Panc1 (cell line): Measurements from ENCODE around the gene TUBA1B. TPM values are rescaled to one million over a fixed set of nuclear protein-coding genes. Genes with fewer than 3 reads are reported as not detected.
A peak's percentile ranks its signal among the peaks of the same experiment; 100 is the strongest.
"Not testable (repeated sequence)": the region's sequence is repeated elsewhere in the genome, so short reads cannot be mapped to it uniquely, and the experiment has no call there.

Source experiments
- ATAC-seq: fragments of 200-7000 bp; cut with Tn5 transposase; 2 replicates; pipeline ENCODE4 v1.9.1; 2020; ENCODE audit warnings: mild to moderate bottlenecking, moderate library complexity
- BruUV-seq: library from RNA; stranded (reverse); fragments of 400-500 nt; replicated peaks from 2 replicates; lab custom pipeline; 2021; lab: Mats Ljungman, UMichigan
- CTCF ChIA-PET: fragments of 300-600 bp; sonication (Branson Sonifier 250); formaldehyde crosslinking; loops from one replicate; lab custom pipeline; 2022; ENCODE audit warnings: antibody characterized with exemption; lab: Charles Lee
- POLR2A ChIA-PET: fragments of 300-600 bp; sonication (Branson Sonifier 250); formaldehyde crosslinking; loops from one replicate; lab custom pipeline; 2022; ENCODE audit warnings: antibody characterized with exemption; lab: Charles Lee
- DNase-seq: peaks from one replicate; pipeline ENCODE4 v3.0.0-alpha.2; 2010; ENCODE audit warnings: low read depth, low spot score
- H3K27ac ChIP-seq: 2 replicates; pipeline ENCODE4 v1.5.1; 2011; ENCODE audit warnings: mild to moderate bottlenecking, low read length, inconsistent platforms
- H3K27me3 ChIP-seq: fragments of 200-500 bp; sonication (Bioruptor generic); 2 replicates; pipeline ENCODE4 v1.6.0; 2014; ENCODE audit warnings: low read length, inconsistent platforms; ENCODE audit not compliant: control insufficient read depth, insufficient read depth
- H3K36me3 ChIP-seq: fragments of 200-500 bp; sonication (Bioruptor generic); 2 replicates; pipeline ENCODE4 v1.5.1; 2014; ENCODE audit warnings: inconsistent platforms, mild to moderate bottlenecking, low read length, moderate library complexity; ENCODE audit not compliant: control insufficient read depth, insufficient read depth
- H3K4me1 ChIP-seq: 2 replicates; pipeline ENCODE4 v1.5.1; 2011; ENCODE audit warnings: inconsistent platforms, mild to moderate bottlenecking, low read length, moderate library complexity; ENCODE audit not compliant: control insufficient read depth, insufficient read depth
- H3K4me3 ChIP-seq, 2 experiments: 2 replicates each; pipeline ENCODE4 v1.5.1; 2011 to 2012; ENCODE audit warnings: low read depth in 2 of 2, low read length in 2 of 2, mild to moderate bottlenecking in 2 of 2, inconsistent platforms in 1 of 2, moderate library complexity in 1 of 2
- H3K9me3 ChIP-seq: fragments of 200-500 bp; sonication (Bioruptor generic); 2 replicates; pipeline ENCODE4 v1.5.1; 2014; ENCODE audit warnings: low read depth, mild to moderate bottlenecking, inconsistent platforms, low read length, moderate library complexity; ENCODE audit not compliant: control insufficient read depth, insufficient read depth
- CTCF ChIP-seq: fragments of 450-650 bp; IDR thresholded peaks from 2 replicates; pipeline ENCODE4 v1.5.1; 2017; ENCODE audit warnings: mild to moderate bottlenecking
- POLR2AphosphoS5 ChIP-seq: IDR thresholded peaks from 2 replicates; pipeline ENCODE4 v1.6.1; 2012; ENCODE audit warnings: mild to moderate bottlenecking, low read depth, low read length, moderate library complexity
- SIN3A ChIP-seq: IDR thresholded peaks from 2 replicates; pipeline ENCODE4 v1.6.1; 2012; ENCODE audit warnings: low read depth, mild to moderate bottlenecking, low read length, moderate library complexity, borderline replicate concordance; ENCODE audit not compliant: insufficient read depth
- TCF7L2 ChIP-seq: IDR thresholded peaks from 2 replicates; pipeline ENCODE4 v1.6.1; 2011; ENCODE audit warnings: mild to moderate bottlenecking, low read depth, low read length, inconsistent platforms
- in situ Hi-C: cut with HindIII; loops from 2 replicates; pipeline ENCODE4 v1.10.0; 2016; ENCODE audit warnings: low sequenced_read_pairs, low pct_unique_long_range_greater_than_20kb
- intact Hi-C: fragments of 100-400 bp; cut with micrococcal nuclease; formaldehyde crosslinking; loops from one replicate; pipeline ENCODE4 v1.10.0; 2022; ENCODE audit not compliant: unreplicated experiment
- total RNA-seq: library from RNA; stranded (reverse); gene quantifications from one replicate; pipeline ENCODE4 v1.2.1, GENCODE V29; 2021; ENCODE audit not compliant: unreplicated experiment
- TF ChIP-seq, protein P1 (sequence below), 2 experiments: IDR thresholded peaks; 2 replicates each; pipeline ENCODE4 v1.6.1; 2011 to 2012; ENCODE audit warnings: low read depth in 2 of 2, control low read depth in 1 of 2, low read length in 1 of 2, mild to moderate bottlenecking in 1 of 2, moderate library complexity in 1 of 2; ENCODE audit not compliant: insufficient read depth in 1 of 2

The TUBA1B gene
- total RNA-seq, 1 experiment from 2014 or later: 1,275 TPM

GRCh38 chr12:49138587-49138986, 7.4 kb upstream of the TUBA1B start:
- ChIA-PET CTCF (no interaction called here), POLR2A (interaction anchor here (0.6 to 0.7 kb wide), 2 partner anchors 16 to 64 kb away, joined by 3 to 15 read pairs; no protein-coding TSS in a partner anchor)
- Histone ChIP-seq H3K9me3 (no peaks in the 10 kb centered on the region), H3K27ac (no peak overlapping the region), H3K36me3 (no peaks in the 10 kb centered on the region), H3K27me3 (no peaks in the 10 kb centered on the region), H3K4me3 (no peak overlapping the region), H3K4me1 (no peaks in the 10 kb centered on the region; the same call in 1 of the 2 replicates)
- in situ Hi-C loops (no loop called here), intact Hi-C loops (loop anchor here (10.0 kb wide), 1 partner anchor 96 kb away; no protein-coding TSS in a partner anchor)
- TSS peak; percentile 60 for BruUV-seq
- no peak for TF ChIP-seq CTCF
- TF ChIP-seq POLR2AphosphoS5: no peak
- TF ChIP-seq TCF7L2: no peak
- TF ChIP-seq, protein P1, sequence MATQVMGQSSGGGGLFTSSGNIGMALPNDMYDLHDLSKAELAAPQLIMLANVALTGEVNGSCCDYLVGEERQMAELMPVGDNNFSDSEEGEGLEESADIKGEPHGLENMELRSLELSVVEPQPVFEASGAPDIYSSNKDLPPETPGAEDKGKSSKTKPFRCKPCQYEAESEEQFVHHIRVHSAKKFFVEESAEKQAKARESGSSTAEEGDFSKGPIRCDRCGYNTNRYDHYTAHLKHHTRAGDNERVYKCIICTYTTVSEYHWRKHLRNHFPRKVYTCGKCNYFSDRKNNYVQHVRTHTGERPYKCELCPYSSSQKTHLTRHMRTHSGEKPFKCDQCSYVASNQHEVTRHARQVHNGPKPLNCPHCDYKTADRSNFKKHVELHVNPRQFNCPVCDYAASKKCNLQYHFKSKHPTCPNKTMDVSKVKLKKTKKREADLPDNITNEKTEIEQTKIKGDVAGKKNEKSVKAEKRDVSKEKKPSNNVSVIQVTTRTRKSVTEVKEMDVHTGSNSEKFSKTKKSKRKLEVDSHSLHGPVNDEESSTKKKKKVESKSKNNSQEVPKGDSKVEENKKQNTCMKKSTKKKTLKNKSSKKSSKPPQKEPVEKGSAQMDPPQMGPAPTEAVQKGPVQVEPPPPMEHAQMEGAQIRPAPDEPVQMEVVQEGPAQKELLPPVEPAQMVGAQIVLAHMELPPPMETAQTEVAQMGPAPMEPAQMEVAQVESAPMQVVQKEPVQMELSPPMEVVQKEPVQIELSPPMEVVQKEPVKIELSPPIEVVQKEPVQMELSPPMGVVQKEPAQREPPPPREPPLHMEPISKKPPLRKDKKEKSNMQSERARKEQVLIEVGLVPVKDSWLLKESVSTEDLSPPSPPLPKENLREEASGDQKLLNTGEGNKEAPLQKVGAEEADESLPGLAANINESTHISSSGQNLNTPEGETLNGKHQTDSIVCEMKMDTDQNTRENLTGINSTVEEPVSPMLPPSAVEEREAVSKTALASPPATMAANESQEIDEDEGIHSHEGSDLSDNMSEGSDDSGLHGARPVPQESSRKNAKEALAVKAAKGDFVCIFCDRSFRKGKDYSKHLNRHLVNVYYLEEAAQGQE (IDR thresholded peaks at IDR 0.05; ENCODE audit: insufficient read depth in 1 of 2, low read depth in 2 of 2, low read length in 1 of 2): no peak
- TF ChIP-seq SIN3A: no peak
- ATAC-seq (no peak), DNase-seq (no peak)

DNA sequence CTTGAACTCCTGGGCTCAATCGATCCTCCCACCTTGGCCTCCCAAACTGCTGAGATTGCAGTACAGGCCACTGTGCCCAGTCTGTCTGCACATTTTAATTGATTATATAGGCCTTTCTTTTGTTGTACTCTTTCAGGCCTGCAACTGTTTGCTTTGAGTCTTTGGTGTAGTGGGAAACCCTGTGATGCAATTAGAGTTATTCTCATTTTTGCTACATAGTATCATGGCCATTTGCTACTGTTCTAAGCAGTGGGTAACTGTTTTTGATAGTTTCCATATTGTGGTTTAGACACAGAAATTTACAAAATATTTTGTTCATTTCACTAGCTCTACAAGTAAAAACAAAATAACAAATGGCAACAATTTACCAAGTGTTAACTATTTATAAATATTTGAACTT, 6.3 kb upstream of the TUBA1B start:
- H3K36me3 ChIP-seq: no peaks in the 10 kb centered on the region
- no peaks in the 10 kb centered on the region for H3K27me3 ChIP-seq
- ATAC-seq (no peak), DNase-seq (no peak)
- in situ Hi-C loops (no loop called here), intact Hi-C loops (loop anchor here (10.0 kb wide), 1 partner anchor 97 kb away; no protein-coding TSS in a partner anchor)
- no peak for TF ChIP-seq CTCF
- TF ChIP-seq, protein P1 (IDR thresholded peaks at IDR 0.05; ENCODE audit: insufficient read depth in 1 of 2, low read depth in 2 of 2, low read length in 1 of 2): no peak
- TF ChIP-seq SIN3A: no peak
- no peaks in the 10 kb centered on the region for H3K9me3 ChIP-seq
- no TSS peak for BruUV-seq
- H3K27ac ChIP-seq: no peak overlapping the region
- ChIA-PET POLR2A (interaction anchor here (0.5 kb wide), 1 partner anchor 23 kb away, joined by 5 read pairs; no protein-coding TSS in a partner anchor), CTCF (no interaction called here)
- no peaks in the 10 kb centered on the region; the same call in 1 of the 2 replicates for H3K4me1 ChIP-seq
- H3K4me3 ChIP-seq: no peak overlapping the region

DNA sequence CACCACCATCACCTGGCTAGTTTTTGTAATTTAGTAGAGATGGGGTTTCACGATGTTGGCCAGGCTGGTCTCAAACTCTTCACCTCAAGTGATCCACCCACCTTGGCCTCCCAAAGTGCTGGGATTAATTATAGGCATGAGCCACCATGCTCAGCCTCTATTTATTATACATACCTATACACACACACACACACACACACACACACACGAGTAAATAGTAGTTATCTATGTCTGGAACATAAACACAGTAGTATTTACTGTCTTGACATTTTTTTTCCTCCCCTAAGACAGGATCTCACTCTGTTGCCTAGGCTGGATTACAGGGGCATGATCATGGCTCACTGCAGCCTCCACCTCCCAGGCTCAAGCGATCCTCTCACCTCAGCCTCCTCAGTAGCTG, 5.8 kb upstream of the TUBA1B start:
- CTCF ChIA-PET, H3K4me1 ChIP-seq, H3K36me3 ChIP-seq, in situ Hi-C loops, H3K4me3 ChIP-seq, H3K9me3 ChIP-seq, BruUV-seq, H3K27me3 ChIP-seq, POLR2A ChIA-PET, H3K27ac ChIP-seq, DNase-seq, ATAC-seq: not testable (repeated sequence)
- intact Hi-C loops: loop anchor here (10.0 kb wide), 1 partner anchor 98 kb away; no protein-coding TSS in a partner anchor
